ENCODE measurements around the gene GIPC2. TPM values are rescaled to one million over a fixed set of nuclear protein-coding genes. Genes with fewer than 3 reads are reported as not detected.

GIPC2 gene
- total RNA-seq, 1 donor from 2014 or later, result 4.2 TPM

DNA sequence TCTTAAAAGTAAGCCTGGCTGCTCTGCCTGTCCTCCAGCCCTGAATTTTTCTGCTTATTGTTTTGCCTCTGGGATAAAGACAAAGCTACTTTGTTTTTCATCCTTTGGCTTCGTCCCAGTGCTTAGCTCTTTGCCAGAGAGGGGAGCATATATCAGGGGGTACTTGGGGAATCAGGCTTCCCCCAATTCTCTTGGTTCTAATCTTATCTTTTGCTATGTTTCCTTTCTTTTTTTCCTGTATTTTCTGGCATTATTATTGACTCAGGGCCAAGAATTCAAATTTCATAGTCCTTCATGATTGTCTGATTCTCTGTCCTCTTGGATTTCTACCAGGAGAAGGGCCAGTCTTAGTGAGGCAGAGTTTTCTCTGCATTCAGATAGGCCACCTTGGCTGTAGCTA lies 51.2 kb downstream of the GIPC2 start:
- no peak overlapping the region for H3K4me3 Mint-ChIP-seq (ENCODE audit: low read depth)
- H3K27ac Mint-ChIP-seq, result no peak overlapping the region
- peaks cover 10% of the 10 kb centered on the region for H3K4me1 Mint-ChIP-seq (ENCODE audit: low read depth)
- H3K9me3 Mint-ChIP-seq (ENCODE audit: low read depth), result no peaks in the 10 kb centered on the region
- no peak for DNase-seq (ENCODE audit: low spot score, unreplicated experiment)
- no peaks in the 10 kb centered on the region for H3K27me3 Mint-ChIP-seq
- no peaks in the 10 kb centered on the region for H3K36me3 Mint-ChIP-seq (ENCODE audit: insufficient read depth)
- no peak for TF ChIP-seq CTCF (IDR thresholded peaks at IDR 0.05; ENCODE audit: unreplicated experiment)

- no peaks in the 10 kb centered on the region for H3K27me3 Mint-ChIP-seq
- no peak for DNase-seq (ENCODE audit: low spot score, unreplicated experiment)
- H3K4me3 Mint-ChIP-seq (ENCODE audit: low read depth), result no peak overlapping the region
- H3K36me3 Mint-ChIP-seq (ENCODE audit: insufficient read depth), result no peaks in the 10 kb centered on the region
- no peaks in the 10 kb centered on the region for H3K9me3 Mint-ChIP-seq (ENCODE audit: low read depth)
- H3K27ac Mint-ChIP-seq, result no peak overlapping the region
- peaks cover 9% of the 10 kb centered on the region for H3K4me1 Mint-ChIP-seq (ENCODE audit: low read depth)
- no peak for TF ChIP-seq CTCF (IDR thresholded peaks at IDR 0.05; ENCODE audit: unreplicated experiment)
Measured at GRCh38 chr1:78101051-78101450, 55.3 kb downstream of the GIPC2 start.

DNA sequence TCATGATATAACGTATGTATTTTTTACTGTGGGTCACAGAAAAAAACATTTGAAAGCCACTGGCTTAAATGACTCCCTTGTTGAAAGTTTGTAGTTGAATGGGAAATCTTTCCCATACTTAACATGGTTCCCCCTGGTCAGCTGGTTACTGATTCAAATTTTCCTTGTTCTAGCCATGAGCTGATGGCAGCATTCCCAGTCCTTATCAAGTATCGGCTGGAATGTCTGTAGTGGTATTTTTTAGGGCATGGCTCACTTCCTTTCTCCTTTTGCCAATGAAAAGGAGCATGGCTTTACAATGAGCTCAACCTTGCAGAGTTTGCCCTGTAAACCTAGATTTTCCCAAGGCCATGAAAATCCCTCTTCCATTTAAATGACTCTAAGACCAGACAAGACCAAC lies 55.7 kb downstream of the GIPC2 start:
- DNase-seq (ENCODE audit: low spot score, unreplicated experiment), result no peak
- TF ChIP-seq CTCF (IDR thresholded peaks at IDR 0.05; ENCODE audit: unreplicated experiment), result no peak
- H3K27ac Mint-ChIP-seq, result no peak overlapping the region
- no peaks in the 10 kb centered on the region for H3K9me3 Mint-ChIP-seq (ENCODE audit: low read depth)
- H3K27me3 Mint-ChIP-seq, result no peaks in the 10 kb centered on the region
- no peak overlapping the region for H3K4me3 Mint-ChIP-seq (ENCODE audit: low read depth)
- peaks cover 6% of the 10 kb centered on the region for H3K4me1 Mint-ChIP-seq (ENCODE audit: low read depth)
- H3K36me3 Mint-ChIP-seq (ENCODE audit: insufficient read depth), result no peaks in the 10 kb centered on the region

GRCh38 chr1:78102082-78102481 lies 56.3 kb downstream of the GIPC2 start:
- peaks cover 6% of the 10 kb centered on the region for H3K4me1 Mint-ChIP-seq (ENCODE audit: low read depth)
- no peaks in the 10 kb centered on the region for H3K9me3 Mint-ChIP-seq (ENCODE audit: low read depth)
- no peaks in the 10 kb centered on the region for H3K27me3 Mint-ChIP-seq
- no peak for TF ChIP-seq CTCF (IDR thresholded peaks at IDR 0.05; ENCODE audit: unreplicated experiment)
- DNase-seq (ENCODE audit: low spot score, unreplicated experiment), result no peak
- H3K27ac Mint-ChIP-seq, result no peak overlapping the region
- no peak overlapping the region for H3K4me3 Mint-ChIP-seq (ENCODE audit: low read depth)
- H3K36me3 Mint-ChIP-seq (ENCODE audit: insufficient read depth), result no peaks in the 10 kb centered on the region

DNA sequence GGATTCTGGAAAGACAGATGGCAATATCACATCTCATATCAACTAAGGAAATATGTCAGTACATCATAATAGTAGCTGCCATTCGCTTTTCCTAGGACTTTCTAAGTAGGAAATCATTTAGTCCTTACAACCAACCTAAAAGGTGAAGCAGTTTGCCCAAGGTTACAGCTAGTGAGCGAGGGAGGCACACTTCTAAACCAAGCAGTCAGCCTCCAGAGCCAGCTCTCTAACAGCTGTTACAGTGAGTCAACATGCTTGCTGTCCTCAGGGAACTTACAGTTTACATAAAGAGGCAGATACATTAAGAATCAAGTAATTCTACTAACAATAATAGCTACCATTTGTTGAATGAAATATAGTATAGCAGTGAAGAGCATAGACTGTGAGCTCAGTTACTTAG lies 57.1 kb downstream of the GIPC2 start:
- H3K4me3 Mint-ChIP-seq (ENCODE audit: low read depth), result no peak overlapping the region
- peaks cover 6% of the 10 kb centered on the region for H3K4me1 Mint-ChIP-seq (ENCODE audit: low read depth)
- no peaks in the 10 kb centered on the region for H3K9me3 Mint-ChIP-seq (ENCODE audit: low read depth)
- TF ChIP-seq CTCF (IDR thresholded peaks at IDR 0.05; ENCODE audit: unreplicated experiment), result no peak
- H3K27me3 Mint-ChIP-seq, result no peaks in the 10 kb centered on the region
- H3K36me3 Mint-ChIP-seq (ENCODE audit: insufficient read depth), result no peaks in the 10 kb centered on the region
- DNase-seq (ENCODE audit: low spot score, unreplicated experiment), result no peak
- H3K27ac Mint-ChIP-seq, result no peak overlapping the region

Measured in progenitor cell of endocrine pancreas (in vitro differentiated cells).